ENCODE measurements around the gene SIRT4. TPM values are rescaled to one million over a fixed set of nuclear protein-coding genes. Genes with fewer than 3 reads are reported as not detected.

Gene SIRT4
- total RNA-seq, 1 experiment from 2014 or later: 1.5 TPM

GRCh38 chr12:120278137-120279069 lies 23.7 kb upstream of the SIRT4 start:
- no peak for DNase-seq (ENCODE audit: low read depth, low spot score)
- in situ Hi-C loops (cut with HindIII; ENCODE audit: low pct_unique_long_range_greater_than_20kb, low sequenced_read_pairs) (no loop called here), intact Hi-C loops (cut with micrococcal nuclease; ENCODE audit: unreplicated experiment) (no loop called here)
- POLR2A ChIA-PET: interaction anchor here (0.6 kb wide), 1 partner anchor 56 kb away, joined by 3 read pairs; no protein-coding TSS in a partner anchor
- CTCF ChIA-PET: no interaction called here
- Histone ChIP-seq H3K4me3 (ENCODE audit: low read depth in 2 of 2, low read length in 2 of 2) (no peak overlapping the region), H3K9me3 (ENCODE audit: control insufficient read depth, insufficient read depth, low read depth, low read length) (no peaks in the 10 kb centered on the region), H3K27ac (ENCODE audit: low read length) (no peak overlapping the region), H3K4me1 (ENCODE audit: control insufficient read depth, insufficient read depth, low read length) (no peaks in the 10 kb centered on the region), H3K36me3 (ENCODE audit: control insufficient read depth, insufficient read depth, low read length) (no peaks in the 10 kb centered on the region), H3K27me3 (ENCODE audit: control insufficient read depth, insufficient read depth, low read length) (no peaks in the 10 kb centered on the region)
- ATAC-seq: no peak
- BruUV-seq (replicated peaks): no TSS peak
- TF ChIP-seq REST (IDR thresholded peaks at IDR 0.05; ENCODE audit: insufficient read depth in 1 of 2, low read depth in 2 of 2, low read length in 1 of 2): no peak
- TF ChIP-seq TCF7L2 (IDR thresholded peaks at IDR 0.05; ENCODE audit: low read depth, low read length): no peak
- TF ChIP-seq SIN3A (IDR thresholded peaks at IDR 0.05; ENCODE audit: borderline replicate concordance, insufficient read depth, low read depth, low read length): no peak
- TF ChIP-seq CTCF (IDR thresholded peaks at IDR 0.05): no peak
- no peak for TF ChIP-seq POLR2AphosphoS5 (IDR thresholded peaks at IDR 0.05; ENCODE audit: low read depth, low read length)

- POLR2A ChIA-PET: no interaction called here
- in situ Hi-C loops (cut with HindIII; ENCODE audit: low pct_unique_long_range_greater_than_20kb, low sequenced_read_pairs): no loop called here
Observed at GRCh38 chr12:120283318-120283717, 18.8 kb upstream of the SIRT4 start.

More at GRCh38 chr12:120283318-120283717, 18.8 kb upstream of the SIRT4 start:
- no peaks in the 10 kb centered on the region for H3K36me3 ChIP-seq (ENCODE audit: control insufficient read depth, insufficient read depth, low read length)
- DNase-seq (ENCODE audit: low read depth, low spot score): no peak
- TF ChIP-seq REST (IDR thresholded peaks at IDR 0.05; ENCODE audit: insufficient read depth in 1 of 2, low read depth in 2 of 2, low read length in 1 of 2) (no peak), SIN3A (IDR thresholded peaks at IDR 0.05; ENCODE audit: borderline replicate concordance, insufficient read depth, low read depth, low read length) (no peak), CTCF (IDR thresholded peaks at IDR 0.05) (no peak), POLR2AphosphoS5 (IDR thresholded peaks at IDR 0.05; ENCODE audit: low read depth, low read length) (no peak), TCF7L2 (IDR thresholded peaks at IDR 0.05; ENCODE audit: low read depth, low read length) (no peak)
- no peak overlapping the region for H3K27ac ChIP-seq (ENCODE audit: low read length)
- ATAC-seq: no peak
- H3K4me3 ChIP-seq (ENCODE audit: low read depth in 2 of 2, low read length in 2 of 2): no peak overlapping the region
- no TSS peak for BruUV-seq (replicated peaks)
- no peaks in the 10 kb centered on the region for H3K4me1 ChIP-seq (ENCODE audit: control insufficient read depth, insufficient read depth, low read length)
- no peaks in the 10 kb centered on the region for H3K9me3 ChIP-seq (ENCODE audit: control insufficient read depth, insufficient read depth, low read depth, low read length)
- no peaks in the 10 kb centered on the region for H3K27me3 ChIP-seq (ENCODE audit: control insufficient read depth, insufficient read depth, low read length)
- CTCF ChIA-PET: interaction anchor here (0.7 kb wide), 1 partner anchor 18 kb away, joined by 3 read pairs; the partner anchor contains the start of gene PXN
- intact Hi-C loops (cut with micrococcal nuclease; ENCODE audit: unreplicated experiment): no loop called here
